ENCODE results near the gene BMPR1A.

- TF ChIP-seq EZH2 (IDR thresholded peaks at IDR 0.05; ENCODE audit: insufficient read depth, poor library complexity, severe bottlenecking) (no peak), EZH2phosphoT487 (IDR thresholded peaks at IDR 0.05; ENCODE audit: insufficient read depth, low read depth) (no peak)
Measured at GRCh38 chr10:86721232-86721631, 35.2 kb upstream of the BMPR1A start.

All from GM23248 (cell line).